Osteocyte (in vitro differentiated cells): Measurements from ENCODE around the gene ISOC2. TPM values are rescaled to one million over a fixed set of nuclear protein-coding genes. Genes with fewer than 3 reads are reported as not detected.

Experiments
- DNase-seq: peaks from one replicate; pipeline ENCODE4 v3.0.0; 2021; ENCODE audit warnings: mixed read lengths; ENCODE audit not compliant: unreplicated experiment; ENCODE audit errors: extremely low spot score
- H3K27ac Mint-ChIP-seq: one replicate; pipeline ENCODE4 v1.8.0; 2021; ENCODE audit warnings: mild to moderate bottlenecking, mixed read lengths; ENCODE audit not compliant: unreplicated experiment
- H3K27me3 Mint-ChIP-seq: one replicate; pipeline ENCODE4 v1.8.0; 2021; ENCODE audit warnings: mixed read lengths; ENCODE audit not compliant: unreplicated experiment
- H3K36me3 Mint-ChIP-seq: one replicate; pipeline ENCODE4 v1.8.0; 2021; ENCODE audit warnings: mixed read lengths; ENCODE audit not compliant: unreplicated experiment
- H3K4me1 Mint-ChIP-seq: one replicate; pipeline ENCODE4 v1.8.0; 2021; ENCODE audit warnings: mixed read lengths; ENCODE audit not compliant: unreplicated experiment
- H3K4me3 Mint-ChIP-seq: one replicate; pipeline ENCODE4 v1.8.0; 2021; ENCODE audit warnings: mild to moderate bottlenecking, moderate library complexity, mixed read lengths; ENCODE audit not compliant: unreplicated experiment
- H3K9me3 Mint-ChIP-seq: one replicate; pipeline ENCODE4 v1.8.0; 2021; ENCODE audit warnings: mixed read lengths; ENCODE audit not compliant: unreplicated experiment
- total RNA-seq: library from RNA; stranded (reverse); gene quantifications from 2 replicates; pipeline ENCODE4 v1.2.1, GENCODE V29; 2021
- TF ChIP-seq, protein P1 (sequence below): fragments of 200-600 bp; sonication (generic); IDR thresholded peaks from 2 replicates; pipeline ENCODE4 v1.5.0; 2021; ENCODE audit warnings: antibody characterized with exemption, mild to moderate bottlenecking, moderate library complexity

The ISOC2 gene
- total RNA-seq, 1 donor from 2014 or later = 39.8 TPM

DNA sequence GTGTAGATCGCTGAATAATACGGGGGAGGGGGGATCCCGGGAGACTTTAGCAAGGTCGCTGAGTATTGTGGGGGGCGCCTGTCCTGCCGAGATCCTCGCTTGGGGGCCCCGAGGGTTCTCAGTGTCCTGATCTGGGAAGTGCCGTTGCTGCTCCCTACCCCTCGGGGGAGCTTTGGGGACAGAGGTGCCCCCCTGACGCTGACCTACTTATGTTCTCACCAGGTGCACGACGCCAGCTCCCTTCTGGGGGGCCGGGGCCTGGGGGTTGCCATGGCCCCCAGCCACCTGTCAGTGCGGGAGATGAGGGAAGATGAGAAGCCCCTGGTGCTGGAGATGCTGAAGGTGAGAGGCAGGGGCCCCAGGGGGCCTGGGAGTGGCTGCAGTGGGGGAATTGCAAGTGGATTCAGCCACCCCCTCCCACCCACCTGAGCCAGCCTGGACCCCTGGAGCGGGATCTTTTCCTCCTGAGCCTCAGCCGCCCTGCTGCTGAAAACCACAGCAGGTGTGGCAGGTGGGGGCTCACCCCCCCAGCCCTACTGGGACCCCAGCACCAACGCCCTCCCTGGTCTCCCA, 24.1 kb upstream of the ISOC2 start:
- TF ChIP-seq, protein P1, sequence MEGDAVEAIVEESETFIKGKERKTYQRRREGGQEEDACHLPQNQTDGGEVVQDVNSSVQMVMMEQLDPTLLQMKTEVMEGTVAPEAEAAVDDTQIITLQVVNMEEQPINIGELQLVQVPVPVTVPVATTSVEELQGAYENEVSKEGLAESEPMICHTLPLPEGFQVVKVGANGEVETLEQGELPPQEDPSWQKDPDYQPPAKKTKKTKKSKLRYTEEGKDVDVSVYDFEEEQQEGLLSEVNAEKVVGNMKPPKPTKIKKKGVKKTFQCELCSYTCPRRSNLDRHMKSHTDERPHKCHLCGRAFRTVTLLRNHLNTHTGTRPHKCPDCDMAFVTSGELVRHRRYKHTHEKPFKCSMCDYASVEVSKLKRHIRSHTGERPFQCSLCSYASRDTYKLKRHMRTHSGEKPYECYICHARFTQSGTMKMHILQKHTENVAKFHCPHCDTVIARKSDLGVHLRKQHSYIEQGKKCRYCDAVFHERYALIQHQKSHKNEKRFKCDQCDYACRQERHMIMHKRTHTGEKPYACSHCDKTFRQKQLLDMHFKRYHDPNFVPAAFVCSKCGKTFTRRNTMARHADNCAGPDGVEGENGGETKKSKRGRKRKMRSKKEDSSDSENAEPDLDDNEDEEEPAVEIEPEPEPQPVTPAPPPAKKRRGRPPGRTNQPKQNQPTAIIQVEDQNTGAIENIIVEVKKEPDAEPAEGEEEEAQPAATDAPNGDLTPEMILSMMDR = no peak
- H3K27ac Mint-ChIP-seq = peak overlapping the region; percentile 82
- peak overlapping the region; percentile 75 for H3K4me3 Mint-ChIP-seq
- no peaks in the 10 kb centered on the region for H3K9me3 Mint-ChIP-seq
- no peak for DNase-seq
- H3K4me1 Mint-ChIP-seq = peaks cover 31% of the 10 kb centered on the region
- H3K36me3 Mint-ChIP-seq = no peaks in the 10 kb centered on the region
- no peaks in the 10 kb centered on the region for H3K27me3 Mint-ChIP-seq

DNA sequence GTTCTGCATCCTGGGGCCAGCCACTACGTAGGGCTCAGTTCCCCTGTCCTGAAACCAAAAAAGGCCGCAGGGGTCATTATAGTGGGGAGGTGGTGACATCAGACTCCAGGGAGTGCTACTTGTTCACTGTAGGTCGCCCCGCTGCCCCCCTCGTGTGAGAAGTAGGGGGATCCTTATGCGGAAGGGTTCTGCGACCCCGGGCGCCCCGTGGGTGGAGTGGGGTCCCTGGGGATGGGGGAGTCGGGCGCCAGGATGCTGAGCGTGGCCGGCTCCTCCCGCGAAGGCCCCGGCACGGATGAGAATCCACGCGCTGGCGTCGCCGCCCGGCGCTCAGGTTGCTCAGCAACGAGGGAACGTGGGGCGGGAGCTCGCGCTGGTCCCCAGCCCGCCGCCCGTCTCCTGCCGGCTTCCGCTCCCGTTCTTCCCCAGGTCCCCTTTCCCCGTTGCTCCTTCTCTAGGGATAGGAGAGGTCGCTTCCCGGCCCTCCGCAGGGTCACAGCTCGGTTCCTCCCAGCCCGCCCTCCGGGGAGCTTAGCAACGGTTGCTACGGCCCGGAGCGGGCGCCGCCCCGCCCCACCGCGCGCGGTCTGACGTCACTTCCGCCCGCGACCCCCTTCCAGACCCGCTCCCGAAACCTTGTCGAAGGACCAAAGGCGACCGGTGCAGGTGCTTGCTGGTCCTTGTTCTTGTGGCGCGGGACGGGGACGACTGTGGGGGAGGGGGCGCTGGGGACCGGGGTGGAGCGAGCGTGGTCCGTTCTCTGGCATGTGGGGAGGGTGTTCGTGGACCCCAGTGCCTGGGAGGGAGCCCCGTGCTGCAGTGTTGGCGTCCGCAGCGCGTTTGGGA, 23.4 kb upstream of the ISOC2 start, which contains the start of gene NAT14:
TSS of gene NAT14 (plus strand) at position 596 of the 846 bp plus-strand sequence. CDS start 521 bp downstream, outside the sequence.
- peaks cover 34% of the 10 kb centered on the region for H3K4me1 Mint-ChIP-seq
- H3K9me3 Mint-ChIP-seq = no peaks in the 10 kb centered on the region
- H3K27me3 Mint-ChIP-seq = no peaks in the 10 kb centered on the region
- H3K27ac Mint-ChIP-seq = peak within 1 kb of the TSS; percentile 82
- TF ChIP-seq, protein P1 = no peak
- peak; percentile 92 for DNase-seq
- no peaks in the 10 kb centered on the region for H3K36me3 Mint-ChIP-seq
- H3K4me3 Mint-ChIP-seq = peak within 1 kb of the TSS; percentile 75

DNA sequence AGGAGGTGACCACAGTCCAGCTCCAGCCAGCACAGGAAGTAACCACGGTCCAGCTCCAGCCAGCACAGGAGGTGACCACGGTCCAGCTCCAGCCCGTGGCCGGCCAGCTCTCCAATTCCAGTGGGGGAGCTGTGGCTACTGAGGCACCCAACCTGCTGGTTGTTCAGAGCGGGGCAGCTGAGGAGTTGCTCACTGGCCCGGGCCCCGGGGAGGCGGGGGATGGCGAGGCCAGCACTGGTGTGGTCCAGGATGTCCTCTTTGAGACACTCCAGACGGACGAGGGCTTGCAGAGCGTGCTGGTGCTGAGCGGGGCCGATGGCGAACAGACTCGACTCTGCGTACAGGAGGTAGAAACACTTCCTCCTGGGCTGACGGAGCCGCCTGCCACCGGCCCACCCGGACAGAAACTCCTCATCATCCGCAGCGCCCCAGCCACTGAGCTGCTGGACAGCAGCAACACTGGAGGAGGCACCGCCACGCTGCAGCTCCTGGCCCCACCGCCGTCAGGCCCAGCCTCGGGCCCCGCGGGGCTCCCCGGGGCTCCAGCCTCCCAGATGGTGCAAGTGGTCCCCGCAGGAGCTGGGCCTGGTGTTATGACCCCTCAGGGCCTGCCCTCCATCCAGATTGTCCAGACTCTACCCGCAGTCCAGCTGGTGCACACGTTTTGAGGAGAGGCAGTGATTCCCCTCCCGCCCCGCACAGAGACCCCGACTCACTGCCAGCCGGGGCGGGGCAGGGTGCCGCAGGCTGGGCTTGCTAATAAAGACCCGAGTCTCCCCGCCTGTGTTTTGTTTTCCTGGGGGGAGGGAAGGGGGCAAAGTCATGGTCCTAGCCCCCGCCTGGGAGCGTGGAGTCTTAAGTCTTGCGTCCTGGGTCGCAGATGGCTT, 22.5 kb upstream of the ISOC2 start:
- H3K4me3 Mint-ChIP-seq = peak overlapping the region; percentile 75
- H3K36me3 Mint-ChIP-seq = no peaks in the 10 kb centered on the region
- H3K4me1 Mint-ChIP-seq = peaks cover 38% of the 10 kb centered on the region
- no peak for DNase-seq
- H3K27ac Mint-ChIP-seq = peak overlapping the region; percentile 27
- no peaks in the 10 kb centered on the region for H3K9me3 Mint-ChIP-seq
- TF ChIP-seq, protein P1 = no peak
- H3K27me3 Mint-ChIP-seq = no peaks in the 10 kb centered on the region

DNA sequence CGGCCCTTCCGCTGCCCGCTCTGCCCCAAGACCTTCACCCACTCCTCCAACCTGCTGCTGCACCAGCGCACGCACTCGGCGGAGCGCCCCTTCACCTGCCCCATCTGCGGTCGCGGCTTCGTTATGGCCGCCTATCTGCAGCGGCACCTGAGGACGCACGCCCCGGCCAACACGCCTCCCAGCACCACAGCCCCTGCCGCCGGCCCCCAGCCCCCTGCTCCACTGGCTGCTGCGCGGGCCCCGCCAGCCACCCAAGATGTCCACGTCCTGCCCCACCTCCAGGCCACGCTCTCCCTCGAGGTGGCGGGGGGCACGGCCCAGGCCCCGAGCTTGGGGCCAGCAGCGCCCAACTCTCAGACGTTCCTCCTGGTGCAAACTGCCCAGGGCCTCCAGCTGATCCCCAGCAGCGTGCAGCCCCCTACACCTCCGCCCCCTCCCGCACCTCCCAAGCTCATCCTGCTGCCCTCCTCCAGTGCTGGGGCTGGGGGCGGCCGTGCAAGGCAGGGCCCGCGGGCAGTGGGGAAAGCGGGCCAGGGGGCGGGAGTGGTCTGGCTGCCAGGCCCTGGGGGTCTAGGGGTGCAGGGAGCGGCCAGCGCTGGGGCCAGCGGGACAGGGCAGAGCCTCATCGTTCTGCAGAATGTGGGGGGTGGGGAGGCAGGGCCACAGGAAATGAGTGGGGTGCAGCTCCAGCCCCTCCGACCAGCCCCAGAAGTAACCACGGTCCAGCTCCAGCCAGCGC, 21.7 kb upstream of the ISOC2 start:
- Mint-ChIP-seq H3K36me3 (no peaks in the 10 kb centered on the region), H3K27me3 (no peaks in the 10 kb centered on the region), H3K27ac (no peak overlapping the region), H3K4me3 (no peak overlapping the region), H3K4me1 (peaks cover 42% of the 10 kb centered on the region), H3K9me3 (no peaks in the 10 kb centered on the region)
- DNase-seq = no peak
- TF ChIP-seq, protein P1 = no peak
